HEK293 (cell line): Measurements from ENCODE around the gene MLH1.

ENCODE experiments used
- ATF2 ChIP-seq: fragments of 450-650 bp; formaldehyde crosslinking; IDR thresholded peaks from 2 replicates; pipeline ENCODE4 v1.5.1; 2016; ENCODE audit warnings: missing biosample characterization, missing genetic modification characterization, low read depth
- CTCF ChIP-seq: fragments of 450-650 bp; formaldehyde crosslinking; IDR thresholded peaks from 2 replicates; pipeline ENCODE4 v1.5.1; 2016; ENCODE audit warnings: missing biosample characterization, missing genetic modification characterization
- KLF10 ChIP-seq: fragments of 450-650 bp; IDR thresholded peaks from 2 replicates; pipeline ENCODE4 v1.5.1; 2018; ENCODE audit warnings: missing biosample characterization, mild to moderate bottlenecking, missing genetic modification characterization
- SALL2 ChIP-seq: fragments of 450-650 bp; formaldehyde crosslinking; IDR thresholded peaks from 2 replicates; pipeline ENCODE4 v1.5.0; 2017; ENCODE audit warnings: missing biosample characterization, mild to moderate bottlenecking, missing genetic modification characterization, borderline replicate concordance
- ZBTB20 ChIP-seq: fragments of 450-650 bp; formaldehyde crosslinking; IDR thresholded peaks from 2 replicates; pipeline ENCODE4 v1.5.1; 2016; ENCODE audit warnings: missing biosample characterization, missing genetic modification characterization
- ZBTB7A ChIP-seq: fragments of 450-650 bp; formaldehyde crosslinking; IDR thresholded peaks from 2 replicates; pipeline ENCODE4 v1.5.1; 2016; ENCODE audit warnings: low read depth, missing biosample characterization, missing genetic modification characterization
- ZEB2 ChIP-seq: fragments of 450-650 bp; formaldehyde crosslinking; IDR thresholded peaks from 2 replicates; pipeline ENCODE4 v1.5.1; 2016; ENCODE audit warnings: missing biosample characterization, missing genetic modification characterization
- ZNF10 ChIP-seq: fragments of 450-650 bp; formaldehyde crosslinking; IDR thresholded peaks from 2 replicates; pipeline ENCODE4 v1.5.1; 2017; ENCODE audit warnings: missing biosample characterization, missing genetic modification characterization
- ZNF121 ChIP-seq: fragments of 450-650 bp; formaldehyde crosslinking; IDR thresholded peaks from 2 replicates; pipeline ENCODE4 v1.5.1; 2016; ENCODE audit warnings: missing biosample characterization, missing genetic modification characterization
- ZNF169 ChIP-seq: fragments of 450-650 bp; formaldehyde crosslinking; IDR thresholded peaks from 2 replicates; pipeline ENCODE4 v1.5.1; 2016; ENCODE audit warnings: missing biosample characterization, missing genetic modification characterization
- ZNF2 ChIP-seq: fragments of 450-650 bp; formaldehyde crosslinking; IDR thresholded peaks from 2 replicates; pipeline ENCODE4 v1.5.1; 2016; ENCODE audit warnings: missing biosample characterization, missing genetic modification characterization
- ZNF324 ChIP-seq: fragments of 450-650 bp; formaldehyde crosslinking; IDR thresholded peaks from 2 replicates; pipeline ENCODE4 v1.5.1; 2016; ENCODE audit warnings: missing biosample characterization, missing genetic modification characterization
- ZNF48 ChIP-seq: fragments of 450-650 bp; formaldehyde crosslinking; IDR thresholded peaks from 2 replicates; pipeline ENCODE4 v1.5.1; 2016; ENCODE audit warnings: missing biosample characterization, missing genetic modification characterization
- ZNF585B ChIP-seq: fragments of 450-650 bp; formaldehyde crosslinking; IDR thresholded peaks from 2 replicates; pipeline ENCODE4 v1.5.1; 2016; ENCODE audit warnings: missing biosample characterization, missing genetic modification characterization

GRCh38 chr3:37050282-37050681 lies 57.0 kb downstream of the MLH1 start:
- TF ChIP-seq ATF2 (tag by site-specific recombination) = no peak
- no peak for TF ChIP-seq CTCF (tag by site-specific recombination)
- TF ChIP-seq ZNF10 = no peak
- no peak for TF ChIP-seq SALL2
- TF ChIP-seq KLF10 (tag by site-specific recombination) = no peak
- no peak for TF ChIP-seq ZBTB20 (tag by site-specific recombination)
- no peak for TF ChIP-seq ZNF2 (tag by site-specific recombination)
- no peak for TF ChIP-seq ZBTB7A
- no peak for TF ChIP-seq ZNF121
- no peak for TF ChIP-seq ZNF48 (tag by site-specific recombination)
- no peak for TF ChIP-seq ZNF585B (tag by site-specific recombination)
- no peak for TF ChIP-seq ZNF324 (tag by site-specific recombination)
- TF ChIP-seq ZEB2 (tag by site-specific recombination) = no peak
- TF ChIP-seq ZNF169 (tag by site-specific recombination) = no peak
